GM12874 (cell line): ENCODE results near the gene SHKBP1.

Experiments
- CTCF ChIP-seq: IDR thresholded peaks from 2 replicates; pipeline ENCODE4 v1.5.1; 2011; ENCODE audit warnings: low read depth, mild to moderate bottlenecking, control low read depth, low read length, moderate library complexity; ENCODE audit not compliant: insufficient read depth

The SHKBP1 gene

GRCh38 chr19:40589591-40590429, 13.1 kb downstream of the SHKBP1 start:
- TF ChIP-seq CTCF: no peak

- no peak for TF ChIP-seq CTCF
Measured at GRCh38 chr19:40590464-40591265, 14.0 kb downstream of the SHKBP1 start.

- no peak for TF ChIP-seq CTCF
Measured at GRCh38 chr19:40592170-40592569, 15.5 kb downstream of the SHKBP1 start.

- TF ChIP-seq CTCF: no peak
Measured at GRCh38 chr19:40594255-40594654, 17.6 kb downstream of the SHKBP1 start.

- TF ChIP-seq CTCF: no peak
Measured at GRCh38 chr19:40594657-40595091, 18.0 kb downstream of the SHKBP1 start.

GRCh38 chr19:40596608-40597328, 20.1 kb downstream of the SHKBP1 start:
- no peak for TF ChIP-seq CTCF

GRCh38 chr19:40597329-40597838, 20.7 kb downstream of the SHKBP1 start:
- TF ChIP-seq CTCF: no peak
